IMR-90 (cell line): ENCODE data around the gene CLEC16A. TPM values are rescaled to one million over a fixed set of nuclear protein-coding genes. Genes with fewer than 3 reads are reported as not detected.

Experiments
- ATAC-seq: fragments of 200-7000 bp; cut with Tn5 transposase; 2 replicates; pipeline ENCODE4 v1.9.1; 2020; ENCODE audit warnings: low read depth, mild to moderate bottlenecking, moderate library complexity
- BruUV-seq: library from RNA; stranded (reverse); fragments of 400-500 nt; replicated peaks from 2 replicates; lab custom pipeline; 2021; lab: Mats Ljungman, UMichigan
- CTCF ChIA-PET: fragments of 300-600 bp; formaldehyde crosslinking; extraction: SDS; loops from one replicate; lab custom pipeline; 2021; ENCODE audit warnings: antibody characterized with exemption; lab: Yijun Ruan, JAX
- POLR2A ChIA-PET: fragments of 300-600 bp; sonication (Branson Sonifier 250); formaldehyde crosslinking; loops from one replicate; lab custom pipeline; 2022; ENCODE audit warnings: antibody characterized with exemption; ENCODE audit not compliant: unreplicated experiment; lab: Charles Lee
- DNase-seq: peaks from one replicate; pipeline ENCODE4 v3.0.0; 2013
- H2AFZ ChIP-seq: replicated peaks from 2 replicates; pipeline ENCODE3; 2013; ENCODE audit warnings: low read length, mild to moderate bottlenecking; ENCODE audit not compliant: poor library complexity
- H2AK5ac ChIP-seq: 2 replicates; pipeline ENCODE4 v1.6.1; 2013; ENCODE audit warnings: low read depth, low read length, inconsistent platforms
- H2AK9ac ChIP-seq: replicated peaks from 2 replicates; pipeline ENCODE3; 2013; ENCODE audit warnings: mild to moderate bottlenecking, low read depth, low read length, moderate library complexity; ENCODE audit not compliant: poor library complexity
- H2BK120ac ChIP-seq: 2 replicates; pipeline ENCODE4 v1.6.1; 2013; ENCODE audit warnings: low read depth, low read length, inconsistent platforms
- H2BK15ac ChIP-seq: 3 replicates; pipeline ENCODE4 v1.6.1; 2013; ENCODE audit warnings: low read depth, low read length, inconsistent platforms
- H2BK20ac ChIP-seq: 2 replicates; pipeline ENCODE4 v1.6.1; 2013; ENCODE audit warnings: low read depth, mild to moderate bottlenecking, inconsistent platforms, low read length, moderate library complexity
- H2BK5ac ChIP-seq: 2 replicates; pipeline ENCODE4 v1.6.1; 2013; ENCODE audit warnings: mild to moderate bottlenecking, low read depth, low read length, inconsistent platforms; ENCODE audit not compliant: poor library complexity, severe bottlenecking
- H3K14ac ChIP-seq: replicated peaks from 2 replicates; pipeline ENCODE4 v1.6.1; 2013; ENCODE audit warnings: low read depth, low read length, inconsistent platforms
- H3K18ac ChIP-seq: 2 replicates; pipeline ENCODE4 v1.6.1; 2013; ENCODE audit warnings: low read depth, low read length, control low read depth
- H3K23ac ChIP-seq: 2 replicates; pipeline ENCODE4 v1.6.1; 2013; ENCODE audit warnings: low read depth, low read length, inconsistent platforms
- H3K27ac ChIP-seq: 2 replicates; pipeline ENCODE4 v1.5.1; 2013; ENCODE audit warnings: mild to moderate bottlenecking, control low read depth, low read length; ENCODE audit not compliant: insufficient read depth
- H3K27me3 ChIP-seq: 2 replicates; pipeline ENCODE4 v1.6.1; 2013; ENCODE audit warnings: low read length; ENCODE audit not compliant: control insufficient read depth, insufficient read depth
- H3K36me3 ChIP-seq: 2 replicates; pipeline ENCODE4 v1.6.1; 2013; ENCODE audit warnings: low read length, mixed read lengths; ENCODE audit not compliant: control insufficient read depth, insufficient read depth
- H3K4ac ChIP-seq: 2 replicates; pipeline ENCODE4 v1.6.1; 2013; ENCODE audit warnings: low read depth, low read length, inconsistent platforms
- H3K4me1 ChIP-seq: 2 replicates; pipeline ENCODE4 v1.6.1; 2013; ENCODE audit warnings: low read length, mixed read lengths; ENCODE audit not compliant: control insufficient read depth, insufficient read depth
- H3K4me2 ChIP-seq: 2 replicates; pipeline ENCODE4 v1.6.1; 2013; ENCODE audit warnings: low read depth, mild to moderate bottlenecking, control low read depth, low read length, moderate library complexity
- H3K4me3 ChIP-seq: 2 replicates; pipeline ENCODE4 v1.5.1; 2013; ENCODE audit warnings: low read depth, mild to moderate bottlenecking, control low read depth, low read length, moderate library complexity; ENCODE audit not compliant: insufficient read depth
- H3K56ac ChIP-seq: 2 replicates; pipeline ENCODE4 v1.6.1; 2013; ENCODE audit warnings: low read length, inconsistent platforms; ENCODE audit not compliant: insufficient read depth; ENCODE audit errors: extremely low read depth
- H3K79me1 ChIP-seq, 2 experiments: 2 replicates each; pipeline ENCODE4 v1.6.1; 2013; ENCODE audit warnings: low read length in 2 of 2, inconsistent platforms in 1 of 2, low read depth in 1 of 2
- H3K9ac ChIP-seq: 2 replicates; pipeline ENCODE4 v1.6.1; 2013; ENCODE audit warnings: low read depth, low read length, control low read depth
- H3K9me1 ChIP-seq: 2 replicates; pipeline ENCODE4 v1.6.1; 2013; ENCODE audit warnings: low read length, inconsistent platforms; ENCODE audit not compliant: insufficient read depth
- H3K9me3 ChIP-seq: 2 replicates; pipeline ENCODE4 v1.6.1; 2013; ENCODE audit warnings: low read length; ENCODE audit not compliant: control insufficient read depth, insufficient read depth
- H4K20me1 ChIP-seq: 2 replicates; pipeline ENCODE4 v1.6.1; 2013; ENCODE audit warnings: low read length, inconsistent platforms; ENCODE audit not compliant: insufficient read depth
- H4K5ac ChIP-seq: 2 replicates; pipeline ENCODE4 v1.6.1; 2013; ENCODE audit warnings: mild to moderate bottlenecking, low read depth, low read length, control low read depth
- H4K8ac ChIP-seq, 2 experiments: 2 replicates each; pipeline ENCODE4 v1.6.1; 2013; ENCODE audit warnings: low read depth in 2 of 2, low read length in 2 of 2, control low read depth in 1 of 2, inconsistent platforms in 1 of 2
- H4K91ac ChIP-seq: 2 replicates; pipeline ENCODE4 v1.6.1; 2013; ENCODE audit warnings: low read depth, low read length, inconsistent platforms; ENCODE audit not compliant: insufficient read depth
- FOS ChIP-seq: fragments of 150-350 bp; IDR thresholded peaks from 2 replicates; pipeline ENCODE4 v1.6.1; 2016; ENCODE audit warnings: low read depth, low read length
- MAFK ChIP-seq: IDR thresholded peaks from 2 replicates; pipeline ENCODE4 v1.6.1; 2012; ENCODE audit warnings: low read depth, low read length, improper control_type of control experiment
- MAZ ChIP-seq: IDR thresholded peaks from 2 replicates; pipeline ENCODE4 v1.6.1; 2012; ENCODE audit warnings: low read depth, mild to moderate bottlenecking, low read length, improper control_type of control experiment, moderate library complexity, borderline replicate concordance
- SMC3 ChIP-seq: fragments of 150-350 bp; IDR thresholded peaks from 2 replicates; pipeline ENCODE4 v1.6.1; 2016; ENCODE audit warnings: low read depth, mild to moderate bottlenecking, antibody characterized with exemption, low read length, moderate library complexity
- WGBS, 2 experiments: methylation state at CpG; one replicate each; pipeline versions ENCODE4 v1.1.5 to v1.1.7; 2013; ENCODE audit warnings: missing lambda C conversion rate in 2 of 2; ENCODE audit not compliant: insufficient read length in 1 of 2; ENCODE audit errors: extremely low coverage in 2 of 2; 5-methylcytosine and 5-hydroxymethylcytosine counted together
- dilution Hi-C: fragments of 300-500 bp; cut with HindIII; formaldehyde crosslinking; loops from one replicate; pipeline ENCODE4 v1.14.3; 2018; ENCODE audit warnings: low sequenced_read_pairs; ENCODE audit not compliant: unreplicated experiment
- in situ Hi-C: fragments of 300-500 bp; cut with MboI; formaldehyde crosslinking; loops from 3 replicates; pipeline ENCODE4 v1.14.3; 2019; ENCODE audit warnings: low sequenced_read_pairs, inconsistent platforms, mixed read lengths
- intact Hi-C: fragments of 100-400 bp; cut with micrococcal nuclease; formaldehyde crosslinking; loops from 2 replicates; pipeline ENCODE4 v1.10.0; 2022
- polyA plus RNA-seq, 3 experiments: library from polyadenylated mRNA; depleted of rRNA; stranded (reverse); fragments of >200 nt; gene quantifications; 2 replicates each; pipeline ENCODE4 v1.2.3, GENCODE V29; 2012; ENCODE audit warnings: low replicate concordance in 1 of 3
- total RNA-seq: library from RNA; depleted of rRNA; stranded (reverse); fragments of >200 nt; gene quantifications from 2 replicates; pipeline ENCODE4 v1.2.3, GENCODE V29; 2012
- TF ChIP-seq, protein P1 (sequence below): fragments of 150-350 bp; IDR thresholded peaks from 2 replicates; pipeline ENCODE4 v1.6.1; 2017; ENCODE audit warnings: mild to moderate bottlenecking, antibody characterized with exemption, low read length, low read depth
- TF ChIP-seq, protein P2 (sequence below): conservative IDR thresholded peaks from 2 replicates; pipeline ENCODE4 v1.5.1; 2012; ENCODE audit warnings: mild to moderate bottlenecking, low read depth, low read length, improper control_type of control experiment

CLEC16A gene
- total and polyA plus RNA-seq, 2 of the 4 experiments (the other 2 are of a cell fraction) = 15.9 to 16.5 TPM

DNA sequence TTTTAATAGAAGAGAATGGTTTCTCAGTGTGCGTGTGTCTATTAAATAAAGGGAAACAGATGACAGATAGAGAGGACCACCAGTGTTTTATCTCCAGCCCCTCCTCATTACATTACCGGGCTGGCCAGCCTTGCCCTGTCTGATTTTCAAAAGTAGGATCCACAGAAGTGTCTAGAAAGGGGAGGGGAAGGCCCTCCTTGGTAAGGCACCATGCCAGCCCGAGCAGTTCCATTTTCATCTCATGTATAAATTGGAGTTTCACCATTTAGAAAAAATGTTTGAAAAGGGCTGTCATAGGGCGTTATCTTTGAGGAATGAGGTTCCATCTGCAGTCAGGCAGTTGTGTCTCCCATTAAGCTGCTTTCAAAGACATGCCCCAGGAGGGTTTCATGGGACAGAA is 214.9 kb downstream of the CLEC16A start:
- TF ChIP-seq SMC3 (no peak), MAZ (no peak), MAFK (no peak), FOS (no peak)
- TF ChIP-seq, protein P1, sequence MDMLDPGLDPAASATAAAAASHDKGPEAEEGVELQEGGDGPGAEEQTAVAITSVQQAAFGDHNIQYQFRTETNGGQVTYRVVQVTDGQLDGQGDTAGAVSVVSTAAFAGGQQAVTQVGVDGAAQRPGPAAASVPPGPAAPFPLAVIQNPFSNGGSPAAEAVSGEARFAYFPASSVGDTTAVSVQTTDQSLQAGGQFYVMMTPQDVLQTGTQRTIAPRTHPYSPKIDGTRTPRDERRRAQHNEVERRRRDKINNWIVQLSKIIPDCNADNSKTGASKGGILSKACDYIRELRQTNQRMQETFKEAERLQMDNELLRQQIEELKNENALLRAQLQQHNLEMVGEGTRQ = no peak
- TF ChIP-seq, protein P2, sequence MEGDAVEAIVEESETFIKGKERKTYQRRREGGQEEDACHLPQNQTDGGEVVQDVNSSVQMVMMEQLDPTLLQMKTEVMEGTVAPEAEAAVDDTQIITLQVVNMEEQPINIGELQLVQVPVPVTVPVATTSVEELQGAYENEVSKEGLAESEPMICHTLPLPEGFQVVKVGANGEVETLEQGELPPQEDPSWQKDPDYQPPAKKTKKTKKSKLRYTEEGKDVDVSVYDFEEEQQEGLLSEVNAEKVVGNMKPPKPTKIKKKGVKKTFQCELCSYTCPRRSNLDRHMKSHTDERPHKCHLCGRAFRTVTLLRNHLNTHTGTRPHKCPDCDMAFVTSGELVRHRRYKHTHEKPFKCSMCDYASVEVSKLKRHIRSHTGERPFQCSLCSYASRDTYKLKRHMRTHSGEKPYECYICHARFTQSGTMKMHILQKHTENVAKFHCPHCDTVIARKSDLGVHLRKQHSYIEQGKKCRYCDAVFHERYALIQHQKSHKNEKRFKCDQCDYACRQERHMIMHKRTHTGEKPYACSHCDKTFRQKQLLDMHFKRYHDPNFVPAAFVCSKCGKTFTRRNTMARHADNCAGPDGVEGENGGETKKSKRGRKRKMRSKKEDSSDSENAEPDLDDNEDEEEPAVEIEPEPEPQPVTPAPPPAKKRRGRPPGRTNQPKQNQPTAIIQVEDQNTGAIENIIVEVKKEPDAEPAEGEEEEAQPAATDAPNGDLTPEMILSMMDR = no peak
- intact Hi-C loops = no loop called here
- no peak overlapping the region for H3K56ac ChIP-seq
- BruUV-seq = no TSS peak
- H2BK120ac ChIP-seq = no peak overlapping the region
- H3K27me3 ChIP-seq = no peaks in the 10 kb centered on the region
- H4K91ac ChIP-seq = no peak overlapping the region
- 60% methylated on average over 1 of the region's 4 CpGs; no CpG with 5 or more reads in 1 of the 2 experiments for WGBS, 2 experiments
- H2BK15ac ChIP-seq = no peak overlapping the region
- H2BK20ac ChIP-seq = no peak overlapping the region
- H3K23ac ChIP-seq = no peak overlapping the region
- DNase-seq (no peak), ATAC-seq (no peak)
- H2AK9ac ChIP-seq = no peak overlapping the region
- H3K4ac ChIP-seq = no peak overlapping the region
- H2AK5ac ChIP-seq = no peak overlapping the region
- no peaks in the 10 kb centered on the region for H3K36me3 ChIP-seq
- H3K79me1 ChIP-seq = peaks cover 0 to 19% of the 10 kb centered on the region in 2 experiments; a peak in 2 of 4 replicates
- H3K18ac ChIP-seq = no peak overlapping the region
- no peak overlapping the region for H4K8ac ChIP-seq
- no peak overlapping the region for H3K27ac ChIP-seq
- peaks cover 21% of the 10 kb centered on the region for H3K9me1 ChIP-seq
- no peak overlapping the region for H3K9ac ChIP-seq
- H4K20me1 ChIP-seq = no peaks in the 10 kb centered on the region; the same call in 1 of the 2 replicates
- H3K4me3 ChIP-seq = no peak overlapping the region
- POLR2A ChIA-PET = no interaction called here
- dilution Hi-C loops = no loop called here
- no peak overlapping the region for H3K14ac ChIP-seq
- CTCF ChIA-PET = no interaction called here
- H3K4me2 ChIP-seq = no peak overlapping the region
- no peak overlapping the region for H2AFZ ChIP-seq
- peaks cover 28% of the 10 kb centered on the region for H3K4me1 ChIP-seq
- no peak overlapping the region for H2BK5ac ChIP-seq
- H3K9me3 ChIP-seq = 0 out of 2 replicates have a peak, but pooled peaks cover 2% of the 10 kb centered on the region
- H4K5ac ChIP-seq = no peak overlapping the region
- in situ Hi-C loops = no loop called here
